Measurements from ENCODE around the gene WFDC2.
"Not testable (repeated sequence)": the region's sequence is repeated elsewhere in the genome, so short reads cannot be mapped to it uniquely, and the experiment has no call there.

Gene WFDC2

DNA sequence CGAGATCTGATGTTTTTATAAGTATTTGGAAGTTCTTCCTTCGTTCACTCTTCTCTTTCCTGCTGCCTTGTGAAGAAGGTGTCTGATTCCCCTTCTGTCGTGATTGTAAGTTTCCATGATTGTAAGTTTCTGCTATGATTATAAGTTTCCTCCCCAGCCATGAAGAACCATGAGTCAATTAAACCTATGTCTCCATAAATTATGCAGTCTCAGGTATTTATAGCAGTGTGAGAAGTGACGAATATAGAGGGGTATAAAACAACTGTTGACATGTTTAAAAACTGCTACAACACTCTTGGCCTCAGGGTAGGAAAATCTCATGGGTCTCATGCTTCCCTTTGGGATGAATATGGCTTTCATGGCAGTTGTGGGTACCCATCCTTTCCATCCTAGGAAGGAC lies 5.8 kb upstream of the WFDC2 start:
- H3K4me3 ChIP-seq (ENCODE audit: low read depth, low read length): no peak overlapping the region
- TF ChIP-seq MYC (IDR thresholded peaks at IDR 0.05; ENCODE audit: low read depth, low read length) (no peak), POLR2A (IDR thresholded peaks at IDR 0.05; ENCODE audit: extremely low read depth, insufficient read length) (no peak)
- TF ChIP-seq, protein P1, sequence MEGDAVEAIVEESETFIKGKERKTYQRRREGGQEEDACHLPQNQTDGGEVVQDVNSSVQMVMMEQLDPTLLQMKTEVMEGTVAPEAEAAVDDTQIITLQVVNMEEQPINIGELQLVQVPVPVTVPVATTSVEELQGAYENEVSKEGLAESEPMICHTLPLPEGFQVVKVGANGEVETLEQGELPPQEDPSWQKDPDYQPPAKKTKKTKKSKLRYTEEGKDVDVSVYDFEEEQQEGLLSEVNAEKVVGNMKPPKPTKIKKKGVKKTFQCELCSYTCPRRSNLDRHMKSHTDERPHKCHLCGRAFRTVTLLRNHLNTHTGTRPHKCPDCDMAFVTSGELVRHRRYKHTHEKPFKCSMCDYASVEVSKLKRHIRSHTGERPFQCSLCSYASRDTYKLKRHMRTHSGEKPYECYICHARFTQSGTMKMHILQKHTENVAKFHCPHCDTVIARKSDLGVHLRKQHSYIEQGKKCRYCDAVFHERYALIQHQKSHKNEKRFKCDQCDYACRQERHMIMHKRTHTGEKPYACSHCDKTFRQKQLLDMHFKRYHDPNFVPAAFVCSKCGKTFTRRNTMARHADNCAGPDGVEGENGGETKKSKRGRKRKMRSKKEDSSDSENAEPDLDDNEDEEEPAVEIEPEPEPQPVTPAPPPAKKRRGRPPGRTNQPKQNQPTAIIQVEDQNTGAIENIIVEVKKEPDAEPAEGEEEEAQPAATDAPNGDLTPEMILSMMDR (IDR thresholded peaks at IDR 0.05; ENCODE audit: low read depth, low read length): no peak
- TF ChIP-seq, protein P2, sequence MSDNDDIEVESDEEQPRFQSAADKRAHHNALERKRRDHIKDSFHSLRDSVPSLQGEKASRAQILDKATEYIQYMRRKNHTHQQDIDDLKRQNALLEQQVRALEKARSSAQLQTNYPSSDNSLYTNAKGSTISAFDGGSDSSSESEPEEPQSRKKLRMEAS (IDR thresholded peaks at IDR 0.05; ENCODE audit: low read depth, low read length): no peak
- no peak for DNase-seq (ENCODE audit: low read depth)

DNA sequence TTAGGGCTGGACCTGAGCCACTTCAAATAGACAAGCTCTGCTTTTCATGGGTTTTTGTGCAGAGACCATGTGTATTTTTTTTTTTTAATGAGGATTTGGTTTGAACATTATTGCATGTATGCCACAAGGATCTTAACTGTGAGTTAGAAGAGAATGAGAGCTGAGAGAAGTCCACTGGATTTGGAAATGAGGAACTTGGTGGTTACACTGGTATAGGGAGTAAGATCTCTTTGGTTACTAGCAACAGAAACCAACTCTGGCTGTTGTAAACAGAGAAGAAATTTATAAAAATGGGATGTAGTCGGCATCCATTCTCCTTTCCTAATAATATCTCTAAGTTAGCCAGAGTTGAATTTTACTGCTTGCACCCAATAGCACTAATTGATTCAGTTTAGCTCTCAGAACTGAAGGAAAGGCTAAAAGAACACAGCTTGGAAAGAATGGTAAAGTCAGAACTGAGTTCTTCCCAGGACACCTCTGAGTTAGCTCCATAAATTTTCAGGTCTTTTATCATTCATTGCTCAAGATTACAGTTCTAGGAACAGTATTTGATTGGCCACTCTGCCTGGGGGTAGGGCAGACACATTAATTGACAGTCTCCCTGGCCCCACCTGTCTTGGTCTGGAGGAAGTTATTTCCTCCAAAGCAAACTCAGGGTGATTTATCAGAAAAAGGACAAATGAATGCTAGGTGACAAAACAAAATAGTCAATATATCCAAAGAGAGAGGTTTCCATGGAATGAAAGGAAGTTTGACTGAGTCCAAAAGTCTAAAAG lies 3.9 kb upstream of the WFDC2 start:
- TF ChIP-seq MYC (IDR thresholded peaks at IDR 0.05; ENCODE audit: low read depth, low read length) (no peak; the same call in 1 of the 2 replicates), POLR2A (IDR thresholded peaks at IDR 0.05; ENCODE audit: extremely low read depth, insufficient read length) (no peak)
- TF ChIP-seq, protein P1 (IDR thresholded peaks at IDR 0.05; ENCODE audit: low read depth, low read length): no peak
- TF ChIP-seq, protein P2 (IDR thresholded peaks at IDR 0.05; ENCODE audit: low read depth, low read length): no peak
- no peak overlapping the region for H3K4me3 ChIP-seq (ENCODE audit: low read depth, low read length)
- peak; percentile 72 for DNase-seq (ENCODE audit: low read depth)

DNA sequence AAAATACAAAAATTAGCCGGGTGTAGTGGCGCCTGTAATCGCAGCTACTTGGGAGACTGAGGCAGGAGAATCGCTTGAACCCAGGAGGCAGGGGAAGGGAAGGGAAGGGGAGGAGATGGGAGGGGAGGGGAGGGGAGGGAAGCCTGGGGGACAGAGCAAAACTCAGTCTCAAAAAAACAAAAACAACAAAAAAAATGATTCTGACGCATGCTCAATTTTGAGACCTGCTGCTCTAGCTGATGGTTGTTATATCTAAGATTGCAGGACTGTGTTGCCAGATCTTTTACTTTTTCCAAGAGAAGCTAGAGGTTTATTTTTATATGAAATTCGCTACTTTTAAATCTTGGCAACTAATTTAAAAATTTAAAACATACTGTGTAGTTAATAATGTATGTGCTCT lies 2.4 kb upstream of the WFDC2 start:
- no peak overlapping the region for H3K4me3 ChIP-seq (ENCODE audit: low read depth, low read length)
- DNase-seq (ENCODE audit: low read depth): no peak
- TF ChIP-seq, protein P1 (IDR thresholded peaks at IDR 0.05; ENCODE audit: low read depth, low read length): no peak
- TF ChIP-seq POLR2A (IDR thresholded peaks at IDR 0.05; ENCODE audit: extremely low read depth, insufficient read length) (no peak), MYC (IDR thresholded peaks at IDR 0.05; ENCODE audit: low read depth, low read length) (no peak)
- TF ChIP-seq, protein P2 (IDR thresholded peaks at IDR 0.05; ENCODE audit: low read depth, low read length): no peak

DNA sequence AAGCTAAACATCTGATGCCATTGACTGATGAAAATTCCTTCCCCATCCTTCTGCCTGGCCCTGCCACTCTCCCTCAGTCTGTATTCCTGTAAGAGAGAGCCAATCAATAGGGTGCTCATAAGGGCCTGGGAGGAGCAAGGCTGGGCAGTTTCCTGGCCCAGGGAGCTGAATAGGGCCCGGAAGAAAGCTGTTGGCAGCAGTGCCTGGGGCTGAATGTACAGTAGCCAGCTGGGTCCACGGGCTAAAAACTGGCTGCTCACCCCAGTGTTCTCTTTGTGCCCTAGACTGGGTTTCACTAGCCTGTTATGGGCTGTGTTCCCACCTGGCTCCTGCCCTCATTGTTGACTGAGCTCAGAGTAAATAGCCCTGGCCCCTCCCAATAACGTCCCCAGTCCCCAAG lies 1.7 kb upstream of the WFDC2 start:
- no peak overlapping the region for H3K4me3 ChIP-seq (ENCODE audit: low read depth, low read length)
- DNase-seq (ENCODE audit: low read depth): no peak
- TF ChIP-seq, protein P2 (IDR thresholded peaks at IDR 0.05; ENCODE audit: low read depth, low read length): no peak

DNA sequence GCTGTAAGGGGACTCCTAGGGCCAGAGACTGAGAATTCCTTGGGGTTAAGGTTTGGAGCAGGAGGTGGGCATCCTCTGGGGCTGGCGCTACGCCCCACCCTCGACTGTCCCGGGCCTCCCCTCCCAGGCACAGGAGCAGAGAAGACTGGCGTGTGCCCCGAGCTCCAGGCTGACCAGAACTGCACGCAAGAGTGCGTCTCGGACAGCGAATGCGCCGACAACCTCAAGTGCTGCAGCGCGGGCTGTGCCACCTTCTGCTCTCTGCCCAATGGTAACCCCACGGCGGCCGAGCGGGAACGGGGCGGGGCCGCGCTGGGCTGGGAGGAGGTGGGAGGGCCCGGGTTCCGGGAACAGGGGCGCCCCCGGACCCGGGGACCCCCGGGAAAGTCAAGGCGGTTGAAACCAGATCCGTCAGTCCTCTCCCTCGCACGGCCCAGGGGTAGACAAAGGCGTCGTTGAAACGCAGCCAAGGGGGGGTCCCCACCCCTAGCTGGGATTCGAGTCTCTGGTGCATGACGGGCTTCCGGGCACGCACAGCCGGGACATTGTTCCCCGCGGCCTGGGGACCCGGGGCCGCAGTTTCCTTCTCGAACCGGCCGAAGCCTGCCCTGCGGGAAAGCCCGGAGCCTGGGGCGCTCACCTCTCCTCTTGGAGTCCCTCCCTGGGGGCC lies 844 bp downstream of the WFDC2 start:
- peak overlapping the region; percentile 43 for H3K4me3 ChIP-seq (ENCODE audit: low read depth, low read length)
- peak; percentile 44 for DNase-seq (ENCODE audit: low read depth)
- TF ChIP-seq, protein P1 (IDR thresholded peaks at IDR 0.05; ENCODE audit: low read depth, low read length): no peak
- no peak for TF ChIP-seq POLR2A (IDR thresholded peaks at IDR 0.05; ENCODE audit: extremely low read depth, insufficient read length)
- TF ChIP-seq MYC (IDR thresholded peaks at IDR 0.05; ENCODE audit: low read depth, low read length): no peak
- TF ChIP-seq, protein P2 (IDR thresholded peaks at IDR 0.05; ENCODE audit: low read depth, low read length): no peak

DNA sequence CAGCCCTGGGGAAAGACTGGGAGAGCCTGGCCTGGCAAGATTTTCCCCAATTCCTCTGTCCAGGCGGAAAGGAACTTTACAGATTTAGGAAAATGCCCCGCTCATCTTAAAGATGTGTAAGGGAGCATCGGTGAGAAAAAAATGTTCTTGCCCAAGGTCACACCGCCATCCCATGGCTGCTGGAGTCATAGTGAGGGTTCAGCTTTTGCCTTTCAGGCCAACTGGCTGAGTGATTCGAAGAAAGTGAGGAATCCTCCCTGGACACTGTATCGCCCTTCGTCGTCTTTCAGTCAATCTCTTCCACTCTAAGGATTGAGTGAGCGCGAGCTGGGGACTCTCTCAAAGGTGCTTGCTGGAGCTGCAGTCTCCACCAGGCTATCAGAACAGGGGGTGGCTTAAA lies 1.4 kb downstream of the WFDC2 start:
- H3K4me3 ChIP-seq (ENCODE audit: low read depth, low read length): peak overlapping the region; percentile 43
- no peak for TF ChIP-seq POLR2A (IDR thresholded peaks at IDR 0.05; ENCODE audit: extremely low read depth, insufficient read length)
- TF ChIP-seq, protein P1 (IDR thresholded peaks at IDR 0.05; ENCODE audit: low read depth, low read length): peak; percentile 5
- DNase-seq (ENCODE audit: low read depth): peak; percentile 45

DNA sequence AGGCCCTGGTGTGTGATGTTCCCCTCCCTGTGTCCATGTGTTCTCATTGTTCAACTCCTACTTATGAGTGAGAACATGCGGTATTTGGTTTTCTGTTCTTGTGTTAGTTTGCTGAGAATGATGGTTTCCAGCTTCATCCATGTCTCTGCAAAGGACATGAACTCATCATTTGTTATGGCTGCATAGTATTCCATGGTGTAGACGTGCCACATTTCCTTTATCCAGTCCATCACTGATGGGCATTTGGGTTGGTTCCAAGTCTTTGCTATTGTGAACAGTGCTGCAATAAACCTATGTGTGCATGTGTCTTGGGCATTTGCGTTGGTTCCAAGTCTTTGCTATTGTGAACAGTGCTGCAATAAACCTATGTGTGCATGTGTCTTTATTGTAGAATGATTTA lies 2.7 kb downstream of the WFDC2 start:
- not testable (repeated sequence) for H3K4me3 ChIP-seq (ENCODE audit: low read depth, low read length); DNase-seq (ENCODE audit: low read depth)

DNA sequence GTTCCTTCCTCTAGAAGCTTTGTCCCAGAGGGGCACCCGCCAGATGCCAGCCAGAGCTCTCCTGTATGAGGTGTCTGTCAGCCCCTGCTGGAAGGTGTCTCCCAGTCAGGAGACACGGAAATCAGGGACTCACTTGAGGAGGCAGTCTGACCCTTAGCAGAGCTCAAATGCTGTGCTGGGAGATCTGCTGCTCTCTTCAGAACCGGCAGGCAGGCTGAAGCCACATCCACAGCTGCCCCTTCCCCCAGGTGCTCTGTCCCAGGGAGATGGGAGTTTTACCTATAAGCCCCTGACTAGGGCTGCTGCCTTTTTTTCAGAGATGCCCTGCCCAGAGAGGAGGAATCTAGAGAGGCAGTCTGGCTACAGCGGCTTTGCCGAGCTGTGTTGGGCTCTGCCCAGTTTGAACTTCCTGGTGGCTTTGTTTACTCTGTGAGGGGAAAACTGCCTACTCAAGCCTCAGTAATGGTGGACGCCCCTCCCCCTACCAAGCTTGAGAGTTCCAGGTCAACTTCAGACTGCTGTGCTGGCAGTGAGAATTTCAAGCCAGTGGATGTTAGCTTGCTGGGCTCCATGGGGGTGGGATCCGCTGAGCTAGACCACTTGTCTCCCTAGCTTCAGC lies 8.1 kb downstream of the WFDC2 start:
- not testable (repeated sequence) for DNase-seq (ENCODE audit: low read depth); H3K4me3 ChIP-seq (ENCODE audit: low read depth, low read length)
